Ureter (tissue), 1 donor: ENCODE measurements around the gene MDH1. TPM values are rescaled to one million over a fixed set of nuclear protein-coding genes. Genes with fewer than 3 reads are reported as not detected.
A peak's percentile ranks its signal among the peaks of the same experiment; 100 is the strongest.
"Not testable (repeated sequence)": the region's sequence is repeated elsewhere in the genome, so short reads cannot be mapped to it uniquely, and the experiment has no call there.

ENCODE experiments used
- DNase-seq: peaks from one replicate; pipeline ENCODE4 v3.0.0-alpha.2; 2020; ENCODE audit warnings: low spot score
- total RNA-seq: library from RNA; stranded (reverse); gene quantifications from one replicate; pipeline ENCODE4 v1.2.4, GENCODE V29; 2023
- donor health status: DM: yes; HTN: yes; CAD: no.

Gene MDH1
- total RNA-seq: 126 TPM

DNA sequence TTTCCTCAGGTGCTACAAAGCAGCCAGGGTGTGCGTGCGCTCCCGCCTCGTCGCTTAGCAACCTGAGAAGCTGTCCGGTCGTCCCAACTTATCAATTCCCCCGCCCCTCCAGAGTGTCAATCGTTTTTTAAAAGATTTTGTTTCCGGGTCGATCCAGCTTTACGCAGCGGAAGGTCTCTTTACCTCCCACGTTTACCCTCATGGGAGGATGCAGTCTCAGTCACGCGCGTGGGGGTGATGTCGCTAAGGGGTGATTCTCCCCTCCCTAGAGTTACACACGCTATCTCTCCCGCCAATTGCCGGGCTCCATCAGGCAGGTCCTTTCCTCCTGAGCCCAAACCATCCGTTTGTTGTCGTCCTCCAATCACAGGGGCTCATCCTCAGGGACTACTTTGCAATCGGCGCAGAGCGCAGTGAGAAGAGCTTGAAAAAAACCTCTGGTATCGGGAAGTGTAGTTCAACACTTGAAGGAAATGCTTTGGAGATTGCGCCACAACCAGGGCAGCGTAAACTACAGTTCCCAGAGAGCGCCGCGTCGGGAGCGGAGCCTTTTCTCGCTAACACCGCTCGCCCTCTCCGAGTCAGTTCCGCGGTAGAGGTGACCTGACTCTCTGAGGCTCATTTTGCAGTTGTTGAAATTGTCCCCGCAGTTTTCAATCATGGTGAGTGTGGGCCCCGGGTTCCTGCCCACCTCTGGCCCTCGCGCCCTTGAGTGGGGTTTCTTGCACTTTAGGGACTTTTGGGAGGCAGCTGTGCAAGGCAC is at the start of gene MDH1, which contains the start of gene WDPCP:
Gene MDH1 (plus strand): TSS at position 579 of the 763 bp plus-strand sequence. CDS start 81 bp downstream, at position 660.
Gene WDPCP (minus strand): TSS at position 93 of the 763 bp plus-strand sequence. CDS start 206 bp downstream, outside the sequence.
- DNase-seq: peak; percentile 96

DNA sequence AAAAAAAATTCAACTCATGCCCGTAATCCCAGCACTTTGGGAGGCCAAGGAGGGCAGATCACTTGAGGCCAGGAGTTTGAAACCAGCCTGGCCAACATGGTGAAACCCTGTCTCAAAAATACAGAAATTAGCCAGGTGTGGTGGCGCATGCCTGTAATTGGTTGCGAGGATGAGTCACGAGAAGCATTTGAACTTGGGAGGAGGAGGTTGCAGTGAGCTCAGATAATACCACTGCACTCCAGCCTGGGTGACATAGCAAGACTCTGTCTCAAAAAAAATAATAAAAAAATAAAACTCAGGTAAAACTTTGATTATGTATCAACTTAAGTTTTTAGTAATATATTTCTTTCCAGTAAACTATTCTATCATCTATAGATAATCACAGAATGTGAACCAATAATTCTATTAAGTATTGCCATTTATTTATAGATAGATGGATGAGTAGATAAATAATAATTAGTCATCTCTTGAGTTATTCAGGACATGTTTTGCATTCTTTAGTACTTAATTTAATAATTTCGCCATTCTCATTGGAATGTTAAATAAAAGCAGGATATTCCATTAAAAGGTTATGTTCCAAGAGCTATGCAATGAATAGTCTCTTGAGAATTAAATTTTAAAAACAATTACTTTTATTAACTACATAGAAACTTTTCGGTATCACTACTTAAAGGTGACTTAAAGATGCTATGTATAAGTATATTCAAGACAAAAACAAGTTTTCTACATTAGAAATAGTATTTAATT is 49.2 kb upstream of the MDH1 start:
- no peak for DNase-seq

DNA sequence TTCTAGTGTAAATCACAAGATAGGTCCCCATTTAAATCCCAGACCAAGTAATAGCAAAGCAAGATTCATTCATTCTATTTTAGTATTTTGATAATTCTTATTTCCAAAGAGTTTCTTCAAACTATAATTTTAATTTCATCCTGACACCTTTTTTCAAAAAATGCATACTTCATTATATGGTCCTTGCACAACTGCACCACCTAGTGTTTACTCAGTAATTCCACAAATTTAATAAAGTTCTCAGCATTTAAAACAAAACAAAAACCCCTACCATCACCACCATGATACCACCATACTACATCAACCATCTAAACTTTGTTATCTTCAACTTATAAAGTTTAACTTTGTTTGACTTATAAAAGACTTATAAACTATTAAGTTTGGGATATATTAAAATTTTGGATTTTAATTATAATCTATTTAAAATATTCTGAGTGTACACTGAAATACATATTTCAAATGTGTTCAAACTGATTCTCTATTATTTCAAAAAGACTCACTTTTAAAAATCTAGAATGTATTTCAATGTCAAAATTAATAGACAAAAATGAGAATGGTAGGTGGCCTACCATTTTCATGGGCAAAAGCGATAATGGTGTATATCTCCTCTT is 44.6 kb upstream of the MDH1 start:
- DNase-seq: no peak

DNA sequence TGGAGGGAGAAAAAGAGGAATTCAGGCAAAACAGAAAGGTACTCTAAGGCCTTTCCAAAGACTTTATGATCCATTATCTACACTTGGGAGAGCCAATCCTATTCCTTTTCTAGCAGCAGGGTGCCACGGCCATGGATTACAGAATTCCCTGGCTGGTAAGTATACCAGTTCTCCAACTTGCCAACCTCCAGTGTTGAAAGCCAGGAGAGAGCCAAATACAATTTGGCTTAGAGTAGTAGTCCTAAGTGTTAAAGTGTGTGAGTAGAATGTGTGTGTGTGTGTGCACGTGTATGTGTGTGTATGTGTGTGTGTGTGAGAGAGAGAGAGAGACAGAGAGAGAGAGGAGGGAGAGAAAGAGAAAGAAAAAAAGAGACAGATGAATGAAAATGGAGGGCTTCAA is 43.7 kb upstream of the MDH1 start:
- no peak for DNase-seq

DNA sequence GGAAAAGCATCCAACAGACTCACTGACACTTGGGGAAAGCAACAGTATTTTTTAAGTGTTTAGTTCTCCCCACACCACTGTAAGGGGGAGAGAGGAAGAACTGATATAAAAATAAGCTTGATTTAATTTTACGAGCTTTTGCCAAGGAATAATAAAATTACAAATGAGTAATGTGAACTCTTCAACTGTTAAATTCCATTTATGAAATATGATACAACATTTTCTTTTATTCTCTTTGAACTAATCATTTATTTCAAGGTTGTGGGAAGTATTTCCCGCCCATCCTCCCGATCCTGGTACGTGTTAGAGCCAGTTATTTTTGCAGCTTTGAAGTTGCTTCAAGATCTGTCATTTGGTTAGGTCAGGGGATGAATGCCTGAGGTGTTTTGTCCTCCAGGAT is 35.7 kb upstream of the MDH1 start:
- no peak for DNase-seq

DNA sequence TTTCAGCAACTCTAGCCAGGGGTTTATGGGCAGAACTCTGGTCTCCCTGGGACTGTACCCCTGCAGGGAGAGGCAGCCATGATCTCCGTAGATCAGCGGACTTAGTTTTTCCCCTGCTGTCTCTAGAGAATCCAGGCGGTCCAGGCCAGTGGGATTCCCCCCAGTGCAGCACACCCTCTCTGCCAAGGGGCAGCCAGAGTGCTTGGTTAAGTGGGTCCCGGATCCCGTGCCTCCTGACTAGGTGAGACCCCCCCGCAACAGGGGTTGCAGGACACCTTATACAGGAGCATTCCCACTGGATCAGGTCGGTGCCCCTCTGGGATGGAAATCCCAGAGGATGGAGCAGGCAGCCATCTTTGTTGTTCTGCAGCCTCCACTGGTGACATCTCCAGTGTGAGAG is 33.5 kb upstream of the MDH1 start:
- DNase-seq: no peak

DNA sequence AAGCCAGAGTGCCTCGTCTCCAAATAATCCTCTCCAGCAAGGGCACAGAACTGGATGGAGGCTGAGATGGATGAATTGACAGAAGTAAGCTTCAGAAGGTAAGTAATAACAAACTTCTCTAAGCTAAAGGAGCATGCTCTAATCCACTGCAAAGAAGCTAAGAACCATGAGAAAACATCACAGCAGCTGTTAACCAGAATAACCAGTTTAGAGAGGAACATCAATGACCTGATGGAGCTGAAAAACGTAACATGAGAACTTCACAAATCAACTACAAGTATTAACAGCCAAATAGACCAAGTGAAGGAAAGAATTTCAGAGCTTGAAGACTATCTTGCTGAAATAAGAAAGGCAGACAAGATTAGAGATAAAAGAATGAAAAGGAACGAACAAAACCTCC is 32.8 kb upstream of the MDH1 start:
- no peak for DNase-seq

DNA sequence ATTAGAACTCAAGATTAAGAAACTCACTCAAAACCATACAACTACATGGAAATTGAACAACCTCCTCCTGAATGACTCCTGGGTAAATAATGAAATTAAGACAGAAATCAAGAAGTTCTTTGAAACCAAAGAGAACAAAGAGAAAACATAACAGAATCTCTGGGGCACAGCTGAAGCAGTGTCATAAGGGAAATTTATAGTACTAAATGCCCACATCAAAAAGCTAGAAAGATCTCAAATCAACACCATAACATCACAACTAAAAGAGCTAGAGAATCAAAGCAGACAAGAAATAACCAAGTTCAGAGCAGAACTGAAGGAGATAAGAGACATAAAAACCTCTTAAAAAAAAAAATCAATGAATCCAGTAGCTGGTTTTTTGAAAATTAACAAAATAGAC is 30.9 kb upstream of the MDH1 start:
- DNase-seq: not testable (repeated sequence)

DNA sequence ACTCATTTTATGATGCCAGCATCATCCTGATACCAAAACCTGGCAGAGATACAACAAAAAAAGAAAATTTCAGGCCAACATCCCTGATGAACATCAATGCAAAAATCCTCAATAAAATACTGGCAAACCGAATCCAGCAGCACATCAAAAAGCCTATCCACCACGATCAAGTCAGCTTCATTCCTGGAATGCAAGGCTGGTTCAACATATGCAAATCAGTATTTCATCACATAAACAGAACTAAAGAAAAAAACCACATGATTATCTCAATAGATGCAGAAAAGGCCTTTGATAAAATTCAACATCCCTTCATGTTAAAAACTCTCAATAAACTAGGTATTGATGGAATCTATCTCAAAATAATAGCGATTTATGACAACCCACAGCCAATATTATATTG is 29.8 kb upstream of the MDH1 start:
- DNase-seq: not testable (repeated sequence)

DNA sequence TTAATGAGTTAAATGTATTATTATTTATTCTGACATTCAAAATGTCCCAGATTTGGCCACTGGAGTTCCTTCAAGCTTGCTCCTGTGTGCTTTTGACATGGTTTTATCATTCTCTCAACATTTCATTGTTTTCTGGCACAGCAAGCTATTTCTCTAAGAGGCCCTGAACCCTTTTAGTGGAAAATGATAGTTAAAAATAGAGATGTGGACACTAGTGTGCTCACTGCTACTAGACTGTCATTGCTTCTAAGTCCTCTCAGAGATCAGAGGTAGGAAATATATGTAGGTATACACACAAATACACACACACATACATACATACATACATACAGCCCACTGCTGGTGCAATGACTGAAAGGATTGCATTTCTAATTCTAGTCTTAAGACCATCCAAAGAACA is 26.0 kb upstream of the MDH1 start:
- no peak for DNase-seq

DNA sequence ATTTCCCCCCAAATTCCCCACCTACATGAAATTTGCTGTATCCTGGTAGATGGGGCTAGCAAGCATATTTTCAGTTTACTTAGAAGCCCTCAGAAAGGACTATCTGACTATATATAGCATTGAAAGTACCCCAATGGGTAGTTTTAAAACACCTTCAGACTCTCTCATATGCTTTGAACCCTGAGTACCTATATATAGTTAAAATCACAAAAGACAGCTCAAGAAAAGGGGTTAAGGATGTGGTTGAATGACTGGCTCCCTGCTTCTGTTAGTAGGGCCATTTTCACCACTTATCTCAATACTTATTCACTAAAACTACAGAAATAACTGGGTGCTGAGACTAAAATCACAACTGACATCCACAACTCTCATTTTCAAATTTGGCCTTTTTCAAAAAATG is 19.0 kb upstream of the MDH1 start:
- no peak for DNase-seq

DNA sequence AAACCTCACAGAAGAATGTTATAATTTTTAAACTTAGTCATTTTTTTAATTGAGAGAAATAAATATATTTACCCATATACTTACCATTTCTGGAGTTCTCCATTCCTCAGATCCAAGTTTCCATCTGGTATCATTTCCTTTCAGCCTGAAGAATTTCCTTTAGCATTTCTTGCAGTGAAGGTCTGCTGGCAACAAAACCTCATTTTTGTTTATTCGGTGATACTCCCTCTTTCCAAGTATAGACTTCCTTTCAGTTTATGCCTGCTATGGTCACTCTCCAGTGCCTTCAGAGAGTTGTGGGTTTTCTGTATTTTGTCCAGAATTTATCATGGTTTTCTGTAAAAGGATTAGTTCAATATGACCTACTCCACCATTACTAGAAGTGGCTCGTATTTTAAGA is 17.5 kb upstream of the MDH1 start:
- DNase-seq: no peak

DNA sequence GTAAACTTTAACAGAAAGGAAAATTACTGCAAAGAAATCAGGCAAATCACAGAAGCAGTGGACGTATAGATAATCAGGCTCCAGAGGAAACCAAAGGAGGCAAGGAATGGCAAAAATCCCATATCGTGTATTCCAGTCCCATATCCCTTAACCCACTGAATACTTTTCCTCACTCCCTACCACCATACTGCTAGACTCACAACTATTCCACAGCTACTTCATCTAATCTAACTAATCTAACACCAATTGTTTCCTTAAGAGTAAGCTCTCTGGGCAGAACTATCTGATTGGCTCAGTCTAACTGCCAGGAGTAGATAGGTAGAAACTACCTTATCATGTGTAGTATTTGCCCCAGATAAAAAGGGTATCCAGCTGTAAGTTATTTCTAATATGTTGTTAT is 16.8 kb upstream of the MDH1 start:
- DNase-seq: no peak

DNA sequence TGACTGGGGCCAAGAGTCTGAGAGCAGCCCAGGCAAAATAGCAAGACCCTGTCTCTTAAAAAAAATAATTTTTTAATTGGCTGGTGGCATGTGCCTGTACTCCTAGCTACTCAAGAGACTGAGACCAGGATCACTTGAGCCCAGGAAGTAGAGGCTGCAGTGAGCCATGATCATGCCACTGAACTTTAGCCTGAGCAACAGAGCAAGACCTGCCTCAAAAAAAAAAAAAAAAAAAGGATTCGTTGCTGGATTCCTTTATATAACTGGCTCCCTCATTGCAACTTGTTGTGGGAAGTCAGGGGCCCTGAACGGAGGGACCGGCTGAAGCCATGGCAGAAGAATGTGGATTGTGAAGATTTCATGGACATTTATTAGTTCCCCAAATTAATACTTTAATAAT is 15.7 kb upstream of the MDH1 start:
- not testable (repeated sequence) for DNase-seq

DNA sequence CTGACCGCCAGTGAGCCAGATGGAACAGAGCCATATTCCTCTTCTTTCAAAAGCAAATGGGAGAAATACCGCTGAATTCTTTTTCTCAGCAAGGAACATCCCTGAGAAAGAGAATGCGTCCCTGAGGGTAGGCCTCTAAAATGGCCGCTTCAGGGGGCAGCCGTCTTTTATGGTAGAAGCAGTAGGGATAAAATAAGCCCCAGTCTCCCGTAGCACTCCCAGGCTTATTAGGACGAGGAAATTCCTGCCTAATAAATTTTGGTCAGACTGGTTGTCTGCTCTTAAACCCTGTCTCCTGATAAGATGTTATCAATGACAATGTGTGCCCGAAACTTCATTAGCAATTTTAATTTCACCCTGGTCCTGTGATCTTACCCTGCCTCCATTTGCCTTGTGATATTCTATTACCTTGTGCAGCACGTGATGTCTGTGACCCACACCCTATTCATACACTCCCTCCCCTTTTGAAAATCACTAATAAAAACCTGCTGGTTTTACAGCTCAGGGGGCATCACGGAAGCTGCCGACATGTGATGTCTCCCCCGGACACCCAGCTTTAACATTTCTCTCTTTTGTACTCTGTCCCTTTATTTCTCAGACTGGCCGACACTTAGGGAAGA is 14.9 kb upstream of the MDH1 start:
- DNase-seq: not testable (repeated sequence)

DNA sequence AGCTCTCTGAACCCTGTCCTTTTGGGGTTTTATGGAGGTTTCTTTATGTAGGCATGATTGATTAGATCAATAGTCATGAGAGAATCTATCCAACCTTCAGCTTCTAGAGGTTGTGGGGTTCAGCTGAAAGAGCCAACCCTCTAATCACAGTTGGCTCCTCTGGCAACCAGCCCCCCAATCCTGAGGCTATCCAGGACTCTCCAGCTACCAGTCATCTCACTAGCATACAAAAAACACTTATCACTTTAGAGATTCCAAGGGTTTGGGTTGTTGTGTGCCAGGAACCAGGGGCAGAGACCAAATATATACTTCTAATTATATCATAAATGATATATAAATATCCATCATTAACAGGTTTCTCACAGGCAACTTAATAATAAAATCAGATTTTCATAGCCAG is 12.2 kb upstream of the MDH1 start:
- DNase-seq: no peak

DNA sequence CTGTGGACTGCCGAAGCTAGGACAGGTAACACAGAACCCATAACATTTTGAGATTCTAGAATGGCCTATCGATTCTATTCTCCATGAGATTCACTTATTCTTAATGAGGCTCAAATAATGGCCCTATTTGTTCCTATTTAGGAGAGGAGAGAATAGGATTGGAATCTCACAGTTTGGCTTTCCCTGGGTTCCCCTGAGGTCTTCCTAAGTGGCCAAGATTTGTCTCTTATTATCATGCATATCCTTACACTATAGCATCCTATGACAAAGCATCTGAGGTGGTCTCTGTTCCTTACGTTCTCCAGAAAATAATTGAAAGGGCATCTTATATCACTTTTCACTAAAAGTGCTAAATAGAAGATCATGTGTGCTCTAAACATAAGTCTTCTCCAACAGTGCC is 10.0 kb upstream of the MDH1 start:
- no peak for DNase-seq

DNA sequence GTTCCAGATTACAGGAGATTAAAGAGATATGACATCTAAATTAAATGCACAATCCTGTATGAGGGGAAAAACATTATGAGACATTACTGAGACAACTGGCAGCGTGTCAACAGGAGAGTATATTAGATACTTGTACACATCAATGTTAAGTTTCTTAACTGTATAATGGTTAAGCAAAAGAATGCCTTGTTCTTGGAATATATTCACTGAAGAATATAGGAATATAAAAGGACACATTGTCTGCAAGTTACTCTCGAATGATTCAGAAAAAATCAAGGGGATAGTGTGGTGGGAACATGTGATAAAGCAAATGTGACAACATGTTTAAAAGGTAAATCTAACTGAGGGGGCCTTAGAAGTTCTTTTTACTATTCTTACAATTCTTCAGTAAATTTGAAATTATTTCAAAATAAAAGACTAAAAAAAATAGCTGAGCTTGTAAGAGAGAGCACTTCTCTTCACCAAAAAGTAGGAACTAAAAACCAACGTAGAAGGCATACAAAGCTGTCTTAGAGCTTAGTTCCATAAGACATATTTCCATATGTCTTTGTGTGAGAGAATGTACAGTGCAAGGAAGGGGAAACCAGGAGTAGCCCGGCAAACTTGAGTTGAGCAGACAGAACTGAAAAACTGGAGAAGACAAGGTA is 8.0 kb upstream of the MDH1 start:
- no peak for DNase-seq

DNA sequence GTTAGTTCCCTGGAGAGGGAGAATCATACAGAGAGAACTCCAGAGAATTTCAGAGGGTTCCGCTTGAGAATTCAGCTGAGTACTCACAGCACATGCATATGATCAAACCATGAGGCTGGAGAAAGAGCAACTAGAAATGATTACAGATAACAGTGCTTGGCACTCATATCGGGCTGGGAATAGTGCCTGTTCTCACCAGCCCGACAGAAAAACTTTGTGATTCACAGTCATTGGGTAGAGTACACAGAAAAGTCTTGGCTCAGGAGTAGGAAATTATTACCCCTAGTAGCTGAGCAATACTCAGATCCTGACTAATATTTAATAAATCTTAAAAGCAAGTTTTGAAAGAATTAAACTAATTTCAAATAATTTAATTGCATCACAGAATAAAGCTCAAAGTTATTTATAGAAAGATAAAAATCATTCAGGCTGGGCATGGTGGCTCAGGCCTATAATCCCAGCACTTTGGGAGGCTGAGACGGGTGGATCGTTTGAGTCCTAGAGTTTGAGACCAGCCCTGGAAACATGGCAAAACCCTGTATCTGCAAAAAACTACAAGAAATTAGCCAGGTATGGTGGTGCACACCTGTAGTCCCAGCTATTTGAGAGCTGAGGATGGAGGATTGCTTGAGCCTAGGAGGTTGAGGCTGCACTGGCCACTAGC is 7.3 kb upstream of the MDH1 start:
- no peak for DNase-seq

DNA sequence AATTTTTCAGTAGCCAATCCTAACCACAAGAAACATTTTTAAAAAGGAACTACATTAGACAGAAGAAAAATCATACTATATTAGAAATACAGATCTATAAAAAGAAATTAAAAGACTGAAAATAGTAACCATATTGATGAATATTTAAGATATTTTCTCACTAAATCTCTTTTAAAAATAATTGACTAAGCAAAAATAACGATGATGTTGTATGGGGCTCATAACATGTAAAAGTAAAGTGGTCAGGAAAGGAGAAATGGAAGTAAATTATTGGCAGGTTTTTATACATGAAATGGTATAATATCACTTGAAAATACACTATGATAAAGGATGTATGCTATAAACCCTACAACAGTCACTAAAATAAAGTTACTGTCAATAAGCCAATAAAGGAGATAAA is 5.9 kb upstream of the MDH1 start:
- no peak for DNase-seq

DNA sequence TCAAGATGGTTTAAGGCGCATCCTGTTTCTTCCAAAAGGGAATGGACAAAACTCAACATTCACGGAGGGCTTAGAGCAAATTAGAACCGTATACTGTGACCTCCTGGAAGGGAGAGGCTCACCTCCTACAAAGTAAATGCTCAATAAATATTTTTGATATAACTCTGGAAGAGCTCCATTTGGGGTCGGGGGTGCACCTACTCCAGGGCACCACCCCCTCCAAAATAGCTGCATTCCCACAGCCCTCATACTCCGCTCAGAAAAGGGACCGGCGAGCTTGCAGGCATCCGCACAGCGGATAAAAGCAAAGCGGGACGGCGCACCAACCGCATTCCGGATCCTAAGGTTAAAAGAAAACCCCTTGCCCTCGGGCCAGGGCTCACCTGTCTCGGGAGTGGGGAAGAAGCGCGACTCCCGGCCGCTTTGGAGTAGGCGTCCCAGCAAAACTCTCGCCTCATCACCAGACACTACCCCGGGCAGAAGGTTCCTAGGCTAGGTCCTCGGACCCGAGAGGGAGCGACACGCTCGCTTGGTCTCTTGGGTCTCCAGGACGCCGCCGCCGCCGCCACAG is 864 bp upstream of the MDH1 start:
- DNase-seq: no peak
